HCT116 (cell line): Measurements from ENCODE around the gene CRYGD. TPM values are rescaled to one million over a fixed set of nuclear protein-coding genes. Genes with fewer than 3 reads are reported as not detected.

ENCODE experiments used
- ATAC-seq: fragments of 200-7000 bp; cut with Tn5 transposase; 2 replicates; pipeline ENCODE4 v1.9.1; 2020; ENCODE audit warnings: mild to moderate bottlenecking, moderate library complexity
- BruUV-seq: library from RNA; stranded (reverse); fragments of 400-500 nt; replicated peaks from 2 replicates; lab custom pipeline; 2021; lab: Mats Ljungman, UMichigan
- CTCF ChIA-PET: fragments of 300-600 bp; sonication (Branson Sonifier 250); formaldehyde crosslinking; loops from one replicate; lab custom pipeline; 2021; ENCODE audit warnings: antibody characterized with exemption; lab: Charles Lee
- POLR2A ChIA-PET: fragments of 300-600, 350-600 bp; sonication (Branson Sonifier 250); formaldehyde crosslinking; loops from one replicate; lab custom pipeline; 2021; ENCODE audit warnings: antibody characterized with exemption; lab: Charles Lee
- RAD21 ChIA-PET, 2 experiments: fragments of 300-600 bp; sonication (Branson Sonifier 250); formaldehyde crosslinking; loops; one replicate each; lab custom pipeline; 2023; ENCODE audit warnings: low total read pairs in 2 of 2; ENCODE audit not compliant: uncharacterized antibody in 2 of 2, unreplicated experiment in 2 of 2, low non-redundant PET in 1 of 2; lab: Charles Lee
- DNase-seq: peaks from one replicate; pipeline ENCODE4 v3.0.0-alpha.2; 2010; ENCODE audit warnings: low read depth, low spot score
- H2AFZ ChIP-seq: fragments of 200-600 bp; shearing (Covaris generic), sonication (generic); 2 replicates; pipeline ENCODE4 v1.6.1; 2017; ENCODE audit warnings: low read depth, mixed run types, mixed read lengths, antibody characterized with exemption, low read length; ENCODE audit not compliant: poor library complexity, severe bottlenecking
- H3K27ac ChIP-seq: 2 replicates; pipeline ENCODE4 v1.5.1; 2012; ENCODE audit warnings: low read depth, low read length
- H3K27me3 ChIP-seq: fragments of 200-600 bp; sonication (generic); 2 replicates; pipeline ENCODE4 v1.6.1; 2016; ENCODE audit warnings: mixed run types, low read length, mixed read lengths; ENCODE audit not compliant: insufficient read depth
- H3K36me3 ChIP-seq, 2 experiments: fragments of 200-500 bp in 1 of 2; fragments of 200-600 bp in 1 of 2; sonication (Bioruptor generic) in 1 of 2; sonication (generic) in 1 of 2; 2 replicates each; pipeline versions ENCODE4 v1.5.1 to v1.6.1; 2014 to 2016; ENCODE audit warnings: low read length in 2 of 2, inconsistent platforms in 1 of 2, mixed read lengths in 1 of 2, mixed run types in 1 of 2; ENCODE audit not compliant: insufficient read depth in 2 of 2, control insufficient read depth in 1 of 2
- H3K4me1 ChIP-seq, 2 experiments: fragments of 200-600 bp in 1 of 2; sonication (generic) in 1 of 2; 2 replicates each; pipeline versions ENCODE4 v1.5.1 to v1.6.1; 2012 to 2017; ENCODE audit warnings: low read length in 2 of 2, inconsistent platforms in 1 of 2, mild to moderate bottlenecking in 1 of 2, mixed read lengths in 1 of 2, mixed run types in 1 of 2, moderate library complexity in 1 of 2; ENCODE audit not compliant: insufficient read depth in 2 of 2, control insufficient read depth in 1 of 2
- H3K4me2 ChIP-seq: fragments of 200-600 bp; sonication (generic); 2 replicates; pipeline ENCODE4 v1.6.1; 2017; ENCODE audit warnings: mixed run types, low read length, mixed read lengths
- H3K4me3 ChIP-seq, 2 experiments: fragments of 200-600 bp in 1 of 2; sonication (generic) in 1 of 2; replicated peaks in 1 of 2; 2 replicates each; pipeline ENCODE4 v1.5.1; 2011 to 2016; ENCODE audit warnings: low read length in 2 of 2, control low read depth in 1 of 2, low read depth in 1 of 2, mild to moderate bottlenecking in 1 of 2, mixed read lengths in 1 of 2, mixed run types in 1 of 2
- H3K79me2 ChIP-seq: fragments of 200-600 bp; sonication (generic); 2 replicates; pipeline ENCODE4 v1.6.1; 2017; ENCODE audit warnings: mild to moderate bottlenecking, mixed run types, low read length, moderate library complexity, mixed read lengths; ENCODE audit not compliant: insufficient read depth
- H3K9ac ChIP-seq: fragments of 200-600 bp; sonication (generic); 2 replicates; pipeline ENCODE4 v1.6.1; 2016; ENCODE audit warnings: low read length, mixed read lengths
- H3K9me2 ChIP-seq: fragments of 200-600 bp; sonication (generic), shearing (Covaris generic); 2 replicates; pipeline ENCODE4 v1.6.1; 2017; ENCODE audit warnings: mixed run types, mild to moderate bottlenecking, moderate library complexity; ENCODE audit not compliant: insufficient read depth
- H3K9me3 ChIP-seq, 2 experiments: fragments of 200-500 bp in 1 of 2; fragments of 200-600 bp in 1 of 2; sonication (Bioruptor generic) in 1 of 2; sonication (generic) in 1 of 2; 2 replicates each; pipeline ENCODE4 v1.6.1; 2014 to 2017; ENCODE audit warnings: low read length in 2 of 2, mixed read lengths in 2 of 2, inconsistent platforms in 1 of 2, low read depth in 1 of 2, mild to moderate bottlenecking in 1 of 2, mixed run types in 1 of 2, moderate library complexity in 1 of 2; ENCODE audit not compliant: control insufficient read depth in 1 of 2, insufficient read depth in 1 of 2
- H4K20me1 ChIP-seq: fragments of 200-600 bp; sonication (generic), shearing (Covaris generic); 2 replicates; pipeline ENCODE4 v1.6.1; 2017; ENCODE audit warnings: mixed run types, mild to moderate bottlenecking, moderate library complexity; ENCODE audit not compliant: insufficient read depth
- EGR1 ChIP-seq: IDR thresholded peaks from 2 replicates; pipeline ENCODE4 v1.6.1; 2012; ENCODE audit warnings: low read depth
- EZH2phosphoT487 ChIP-seq: fragments of 200-600 bp; IDR thresholded peaks from 2 replicates; pipeline ENCODE4 v1.6.1; 2018; ENCODE audit warnings: antibody characterized with exemption, borderline replicate concordance
- intact Hi-C: fragments of 100-400 bp; cut with micrococcal nuclease; formaldehyde crosslinking; loops from 2 replicates; pipeline ENCODE4 v1.10.0; 2022
- total RNA-seq: library from RNA; stranded (reverse); gene quantifications from one replicate; pipeline ENCODE4 v1.2.1, GENCODE V29; 2021; ENCODE audit not compliant: unreplicated experiment
- TF ChIP-seq, protein P1 (sequence below), 3 experiments: fragments of 200-600 bp in 1 of 3; sonication (generic) in 1 of 3; IDR thresholded peaks in 2 of 3; conservative IDR thresholded peaks in 1 of 3; 2 replicates each; pipeline ENCODE4 v1.5.1; 2012 to 2017; ENCODE audit warnings: low read depth in 2 of 3, low read length in 2 of 3, antibody characterized with exemption in 1 of 3, borderline replicate concordance in 1 of 3, control low read depth in 1 of 3, mild to moderate bottlenecking in 1 of 3, mixed read lengths in 1 of 3, mixed run types in 1 of 3, moderate library complexity in 1 of 3; ENCODE audit not compliant: insufficient read depth in 1 of 3

CRYGD gene
- total RNA-seq, 1 experiment from 2014 or later: not detected

DNA sequence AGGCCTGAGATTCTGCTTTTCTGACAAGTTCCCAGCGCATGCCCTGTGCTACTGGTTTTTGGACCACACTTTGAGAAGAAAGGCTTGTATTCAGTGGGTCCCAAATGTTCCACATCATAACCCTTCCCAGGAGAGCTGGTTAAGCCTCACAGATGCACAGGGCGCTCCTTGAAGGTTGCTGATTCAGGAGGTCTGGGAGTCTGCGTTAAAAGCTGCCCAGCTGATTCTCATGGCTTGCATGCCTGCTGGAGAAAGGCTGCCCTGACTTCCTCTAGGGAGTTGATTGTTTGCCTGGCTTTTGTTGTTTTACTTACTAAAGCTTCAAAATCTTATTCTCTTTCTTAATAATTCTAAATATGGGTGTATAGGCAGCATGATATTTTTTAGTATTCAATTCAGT is 20.7 kb downstream of the CRYGD start:
- intact Hi-C loops: loop anchor here (5.0 to 10.0 kb wide), 2 partner anchors 59 to 231 kb away; partner anchors contain the start of gene CRYGA
- no peak for ATAC-seq
- ChIA-PET POLR2A (no interaction called here), RAD21 (no interaction called here), CTCF (interaction anchor here (2.4 to 3.9 kb wide), 2 partner anchors 151 to 163 kb away, joined by 13 to 44 read pairs; partner anchors contain the start of genes IDH1 and PIKFYVE)
- Histone ChIP-seq H3K9me2 (no peaks in the 10 kb centered on the region), H3K27ac (no peak overlapping the region), H4K20me1 (no peaks in the 10 kb centered on the region), H3K27me3 (no peaks in the 10 kb centered on the region), H3K9me3 (no peaks in the 10 kb centered on the region), H3K4me3 (no peak overlapping the region), H3K36me3 (no peaks in the 10 kb centered on the region), H3K79me2 (no peaks in the 10 kb centered on the region), H3K4me1 (peaks cover 0 to 5% of the 10 kb centered on the region in 2 experiments; a peak in 1 of 4 replicates), H2AFZ (no peak overlapping the region), H3K4me2 (no peak overlapping the region), H3K9ac (no peak overlapping the region)
- BruUV-seq: no TSS peak
- no peak for DNase-seq
- TF ChIP-seq EZH2phosphoT487 (no peak), EGR1 (no peak)
- TF ChIP-seq, protein P1, sequence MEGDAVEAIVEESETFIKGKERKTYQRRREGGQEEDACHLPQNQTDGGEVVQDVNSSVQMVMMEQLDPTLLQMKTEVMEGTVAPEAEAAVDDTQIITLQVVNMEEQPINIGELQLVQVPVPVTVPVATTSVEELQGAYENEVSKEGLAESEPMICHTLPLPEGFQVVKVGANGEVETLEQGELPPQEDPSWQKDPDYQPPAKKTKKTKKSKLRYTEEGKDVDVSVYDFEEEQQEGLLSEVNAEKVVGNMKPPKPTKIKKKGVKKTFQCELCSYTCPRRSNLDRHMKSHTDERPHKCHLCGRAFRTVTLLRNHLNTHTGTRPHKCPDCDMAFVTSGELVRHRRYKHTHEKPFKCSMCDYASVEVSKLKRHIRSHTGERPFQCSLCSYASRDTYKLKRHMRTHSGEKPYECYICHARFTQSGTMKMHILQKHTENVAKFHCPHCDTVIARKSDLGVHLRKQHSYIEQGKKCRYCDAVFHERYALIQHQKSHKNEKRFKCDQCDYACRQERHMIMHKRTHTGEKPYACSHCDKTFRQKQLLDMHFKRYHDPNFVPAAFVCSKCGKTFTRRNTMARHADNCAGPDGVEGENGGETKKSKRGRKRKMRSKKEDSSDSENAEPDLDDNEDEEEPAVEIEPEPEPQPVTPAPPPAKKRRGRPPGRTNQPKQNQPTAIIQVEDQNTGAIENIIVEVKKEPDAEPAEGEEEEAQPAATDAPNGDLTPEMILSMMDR (IDR thresholded peaks at IDR 0.05 in 2 of 3, conservative IDR thresholded peaks at IDR 0.05 in 1 of 3; ENCODE audit: borderline replicate concordance in 1 of 3, insufficient read depth in 1 of 3, low read depth in 2 of 3, low read length in 2 of 3): no peak
